KOPT-K1 (cell line): ENCODE results near the gene SKI.

ENCODE experiments used
- H3K27ac ChIP-seq: fragments of 200-600 bp; sonication (generic); 2 replicates; pipeline ENCODE4 v1.5.1; 2016; ENCODE audit warnings: antibody characterized with exemption, mild to moderate bottlenecking, low read depth, low read length; ENCODE audit not compliant: poor library complexity, severe bottlenecking
- H3K36me3 ChIP-seq: fragments of 200-600 bp; sonication (generic); 2 replicates; pipeline ENCODE4 v1.5.1; 2017; ENCODE audit warnings: antibody characterized with exemption, mild to moderate bottlenecking, low read length, moderate library complexity; ENCODE audit not compliant: insufficient read depth
- H3K9me3 ChIP-seq: fragments of 200-600 bp; sonication (generic); 2 replicates; pipeline ENCODE4 v1.5.1; 2017; ENCODE audit warnings: antibody characterized with exemption, low read length, mild to moderate bottlenecking; ENCODE audit not compliant: insufficient read depth, poor library complexity, severe bottlenecking

The SKI gene

GRCh38 chr1:2228157-2228594 lies at the start of gene SKI:
Gene SKI (plus strand): TSS chr1:2228319. CDS start chr1:2228767, 448 bp downstream.
- Histone ChIP-seq H3K9me3 (no peaks in the 10 kb centered on the region), H3K36me3 (no peaks in the 10 kb centered on the region), H3K27ac (no peak within 1 kb of the TSS)

GRCh38 chr1:2178875-2179274 lies 49.2 kb upstream of the SKI start:
- H3K36me3 ChIP-seq = no peaks in the 10 kb centered on the region
- no peak overlapping the region for H3K27ac ChIP-seq
- H3K9me3 ChIP-seq = no peaks in the 10 kb centered on the region

GRCh38 chr1:2179283-2180013 lies 48.7 kb upstream of the SKI start:
- Histone ChIP-seq H3K9me3 (no peaks in the 10 kb centered on the region), H3K36me3 (no peaks in the 10 kb centered on the region), H3K27ac (no peak overlapping the region)

GRCh38 chr1:2180297-2181245 lies 47.5 kb upstream of the SKI start:
- Histone ChIP-seq H3K36me3 (no peaks in the 10 kb centered on the region), H3K27ac (no peak overlapping the region)

GRCh38 chr1:2181271-2181670 lies 46.8 kb upstream of the SKI start:
- Histone ChIP-seq H3K9me3 (no peaks in the 10 kb centered on the region), H3K27ac (no peak overlapping the region), H3K36me3 (no peaks in the 10 kb centered on the region)

More at GRCh38 chr1:2180297-2181245, 47.5 kb upstream of the SKI start:
- no peaks in the 10 kb centered on the region for H3K9me3 ChIP-seq

- no peaks in the 10 kb centered on the region for H3K9me3 ChIP-seq
- no peak overlapping the region for H3K27ac ChIP-seq
- H3K36me3 ChIP-seq = no peaks in the 10 kb centered on the region; the same call in 1 of the 2 replicates
Measured at GRCh38 chr1:2181752-2182151, 46.4 kb upstream of the SKI start.

- Histone ChIP-seq H3K9me3 (no peaks in the 10 kb centered on the region), H3K36me3 (no peaks in the 10 kb centered on the region; the same call in 1 of the 2 replicates), H3K27ac (no peak overlapping the region)
Measured at GRCh38 chr1:2182376-2182775, 45.7 kb upstream of the SKI start.

- Histone ChIP-seq H3K27ac (no peak overlapping the region), H3K9me3 (no peaks in the 10 kb centered on the region), H3K36me3 (no peaks in the 10 kb centered on the region; the same call in 1 of the 2 replicates)
Measured at GRCh38 chr1:2183937-2184334, 44.2 kb upstream of the SKI start.

- H3K36me3 ChIP-seq = peaks cover under 1% of the 10 kb centered on the region
- no peaks in the 10 kb centered on the region for H3K9me3 ChIP-seq
- no peak overlapping the region for H3K27ac ChIP-seq
Measured at GRCh38 chr1:2184531-2184930, 43.6 kb upstream of the SKI start.

GRCh38 chr1:2184934-2185333 lies 43.2 kb upstream of the SKI start:
- peaks cover 4% of the 10 kb centered on the region for H3K36me3 ChIP-seq
- no peaks in the 10 kb centered on the region for H3K9me3 ChIP-seq

GRCh38 chr1:2185880-2186855 lies 42.0 kb upstream of the SKI start:
- H3K27ac ChIP-seq = no peak overlapping the region
- no peaks in the 10 kb centered on the region for H3K9me3 ChIP-seq
- peaks cover 17% of the 10 kb centered on the region for H3K36me3 ChIP-seq

More at GRCh38 chr1:2184934-2185333, 43.2 kb upstream of the SKI start:
- no peak overlapping the region for H3K27ac ChIP-seq

- Histone ChIP-seq H3K36me3 (peaks cover 21% of the 10 kb centered on the region), H3K27ac (no peak overlapping the region), H3K9me3 (no peaks in the 10 kb centered on the region)
Measured at GRCh38 chr1:2186901-2187300, 41.2 kb upstream of the SKI start.

GRCh38 chr1:2187619-2188018 lies 40.5 kb upstream of the SKI start:
- Histone ChIP-seq H3K27ac (no peak overlapping the region), H3K36me3 (peaks cover 26% of the 10 kb centered on the region), H3K9me3 (no peaks in the 10 kb centered on the region)

GRCh38 chr1:2188336-2188735 lies 39.8 kb upstream of the SKI start:
- Histone ChIP-seq H3K36me3 (peaks cover 26% of the 10 kb centered on the region), H3K9me3 (no peaks in the 10 kb centered on the region), H3K27ac (no peak overlapping the region)
